ENCODE results near the gene NELL1.

NELL1 gene

GRCh38 chr11:20875889-20876288, 206.5 kb downstream of the NELL1 start:
- Histone ChIP-seq H3K9me3 (ENCODE audit: severe bottlenecking) (no peaks in the 10 kb centered on the region), H3K27me3 (ENCODE audit: insufficient read depth, poor library complexity, severe bottlenecking) (no peaks in the 10 kb centered on the region), H3K36me3 (ENCODE audit: low read depth) (no peaks in the 10 kb centered on the region), H3K27ac (ENCODE audit: poor library complexity, severe bottlenecking) (no peak overlapping the region), H3K4me3 (ENCODE audit: severe bottlenecking) (no peak overlapping the region), H3K4me1 (ENCODE audit: insufficient read depth, poor library complexity, severe bottlenecking) (no peaks in the 10 kb centered on the region)
- ATAC-seq (ENCODE audit: low read depth) (no peak), DNase-seq (ENCODE audit: low spot score) (no peak)
- no peak for TF ChIP-seq CTCF (IDR thresholded peaks at IDR 0.05; ENCODE audit: poor library complexity, severe bottlenecking)

GRCh38 chr11:20876738-20877137, 207.4 kb downstream of the NELL1 start:
- Histone ChIP-seq H3K4me3 (ENCODE audit: severe bottlenecking) (no peak overlapping the region), H3K4me1 (ENCODE audit: insufficient read depth, poor library complexity, severe bottlenecking) (no peaks in the 10 kb centered on the region), H3K36me3 (ENCODE audit: low read depth) (no peaks in the 10 kb centered on the region), H3K27me3 (ENCODE audit: insufficient read depth, poor library complexity, severe bottlenecking) (no peaks in the 10 kb centered on the region), H3K27ac (ENCODE audit: poor library complexity, severe bottlenecking) (no peak overlapping the region), H3K9me3 (ENCODE audit: severe bottlenecking) (no peaks in the 10 kb centered on the region)
- DNase-seq (ENCODE audit: low spot score) (no peak), ATAC-seq (ENCODE audit: low read depth) (no peak)
- TF ChIP-seq CTCF (IDR thresholded peaks at IDR 0.05; ENCODE audit: poor library complexity, severe bottlenecking) = no peak

- DNase-seq (ENCODE audit: low spot score) (no peak), ATAC-seq (ENCODE audit: low read depth) (no peak)
- no peak overlapping the region for H3K4me3 ChIP-seq (ENCODE audit: severe bottlenecking)
- H3K9me3 ChIP-seq (ENCODE audit: severe bottlenecking) = no peaks in the 10 kb centered on the region
- TF ChIP-seq CTCF (IDR thresholded peaks at IDR 0.05; ENCODE audit: poor library complexity, severe bottlenecking) = no peak
- H3K27me3 ChIP-seq (ENCODE audit: insufficient read depth, poor library complexity, severe bottlenecking) = no peaks in the 10 kb centered on the region
- H3K4me1 ChIP-seq (ENCODE audit: insufficient read depth, poor library complexity, severe bottlenecking) = no peaks in the 10 kb centered on the region
- no peaks in the 10 kb centered on the region for H3K36me3 ChIP-seq (ENCODE audit: low read depth)
- H3K27ac ChIP-seq (ENCODE audit: poor library complexity, severe bottlenecking) = no peak overlapping the region
Measured at GRCh38 chr11:20880094-20880493, 210.7 kb downstream of the NELL1 start.

GRCh38 chr11:20881328-20882079, 212.1 kb downstream of the NELL1 start:
- ATAC-seq (ENCODE audit: low read depth) (no peak), DNase-seq (ENCODE audit: low spot score) (no peak)
- Histone ChIP-seq H3K4me1 (ENCODE audit: insufficient read depth, poor library complexity, severe bottlenecking) (no peaks in the 10 kb centered on the region), H3K4me3 (ENCODE audit: severe bottlenecking) (no peak overlapping the region), H3K36me3 (ENCODE audit: low read depth) (no peaks in the 10 kb centered on the region), H3K9me3 (ENCODE audit: severe bottlenecking) (no peaks in the 10 kb centered on the region), H3K27ac (ENCODE audit: poor library complexity, severe bottlenecking) (no peak overlapping the region), H3K27me3 (ENCODE audit: insufficient read depth, poor library complexity, severe bottlenecking) (no peaks in the 10 kb centered on the region)
- no peak for TF ChIP-seq CTCF (IDR thresholded peaks at IDR 0.05; ENCODE audit: poor library complexity, severe bottlenecking)

- DNase-seq (ENCODE audit: low spot score) (no peak), ATAC-seq (ENCODE audit: low read depth) (no peak)
- Histone ChIP-seq H3K27ac (ENCODE audit: poor library complexity, severe bottlenecking) (no peak overlapping the region), H3K9me3 (ENCODE audit: severe bottlenecking) (no peaks in the 10 kb centered on the region), H3K4me3 (ENCODE audit: severe bottlenecking) (no peak overlapping the region), H3K36me3 (ENCODE audit: low read depth) (no peaks in the 10 kb centered on the region), H3K4me1 (ENCODE audit: insufficient read depth, poor library complexity, severe bottlenecking) (no peaks in the 10 kb centered on the region), H3K27me3 (ENCODE audit: insufficient read depth, poor library complexity, severe bottlenecking) (no peaks in the 10 kb centered on the region)
- no peak for TF ChIP-seq CTCF (IDR thresholded peaks at IDR 0.05; ENCODE audit: poor library complexity, severe bottlenecking)
Measured at GRCh38 chr11:20887137-20887536, 217.8 kb downstream of the NELL1 start.

All from RWPE2 (cell line).